Measurements from ENCODE around the gene WT1. TPM values are rescaled to one million over a fixed set of nuclear protein-coding genes. Genes with fewer than 3 reads are reported as not detected.
"Not testable (repeated sequence)": the region's sequence is repeated elsewhere in the genome, so short reads cannot be mapped to it uniquely, and the experiment has no call there.

Gene WT1
- total and polyA plus RNA-seq, 11 donors = 1.0 to 16.6 (median 2.2) TPM

DNA sequence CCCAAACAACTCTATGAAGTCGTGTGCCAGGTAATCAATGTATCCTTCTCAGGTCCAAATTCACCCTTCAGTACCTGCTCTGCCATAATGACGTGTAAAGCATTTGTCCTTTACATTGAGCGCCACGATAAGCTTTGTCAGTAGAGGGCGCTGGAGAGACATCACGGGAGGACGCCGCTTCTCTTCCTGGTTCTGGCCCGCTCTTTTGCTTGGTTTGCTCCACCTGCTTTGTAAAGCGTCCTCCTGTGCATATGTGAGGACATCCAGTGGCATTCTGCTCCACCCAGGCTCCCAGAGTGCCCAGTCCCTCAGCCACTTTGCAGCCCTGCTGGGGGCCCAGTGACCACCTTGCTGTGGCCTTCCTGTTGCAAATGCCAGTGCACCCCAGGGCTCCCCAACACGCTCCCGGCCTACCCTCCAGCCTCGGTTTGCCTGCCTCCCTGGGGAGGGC lies 61.1 kb downstream of the WT1 start:
- DNase-seq = peak in 1 of 5 donors; percentile 13
- ATAC-seq = peak in 1 of 4 donors; percentile 34
- Histone ChIP-seq H3K4me3 (no peak overlapping the region), H3K4me1 (no peaks in the 10 kb centered on the region), H3K36me3 (no peaks in the 10 kb centered on the region), H3K9me3 (peaks cover 0 to 6% (median 0%) of the 10 kb centered on the region in 12 donors), H3K27me3 (peaks cover 0 to 6% (median 0%) of the 10 kb centered on the region in 9 donors), H3K27ac (no peak overlapping the region)
- TF ChIP-seq POLR2A (IDR thresholded peaks at IDR 0.05) = no peak
- TF ChIP-seq, protein P1, sequence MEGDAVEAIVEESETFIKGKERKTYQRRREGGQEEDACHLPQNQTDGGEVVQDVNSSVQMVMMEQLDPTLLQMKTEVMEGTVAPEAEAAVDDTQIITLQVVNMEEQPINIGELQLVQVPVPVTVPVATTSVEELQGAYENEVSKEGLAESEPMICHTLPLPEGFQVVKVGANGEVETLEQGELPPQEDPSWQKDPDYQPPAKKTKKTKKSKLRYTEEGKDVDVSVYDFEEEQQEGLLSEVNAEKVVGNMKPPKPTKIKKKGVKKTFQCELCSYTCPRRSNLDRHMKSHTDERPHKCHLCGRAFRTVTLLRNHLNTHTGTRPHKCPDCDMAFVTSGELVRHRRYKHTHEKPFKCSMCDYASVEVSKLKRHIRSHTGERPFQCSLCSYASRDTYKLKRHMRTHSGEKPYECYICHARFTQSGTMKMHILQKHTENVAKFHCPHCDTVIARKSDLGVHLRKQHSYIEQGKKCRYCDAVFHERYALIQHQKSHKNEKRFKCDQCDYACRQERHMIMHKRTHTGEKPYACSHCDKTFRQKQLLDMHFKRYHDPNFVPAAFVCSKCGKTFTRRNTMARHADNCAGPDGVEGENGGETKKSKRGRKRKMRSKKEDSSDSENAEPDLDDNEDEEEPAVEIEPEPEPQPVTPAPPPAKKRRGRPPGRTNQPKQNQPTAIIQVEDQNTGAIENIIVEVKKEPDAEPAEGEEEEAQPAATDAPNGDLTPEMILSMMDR (IDR thresholded peaks at IDR 0.05) = peak; percentile 37 to 64 (median 50)
- WGBS, 4 donors = 38 to 46% (median 40%) methylated on average over 12 to 13 of the region's 13 CpGs
- intact Hi-C loops (cut with DNase I) = loop anchor here in 1 of 10 donors (10.0 kb wide), 1 partner anchor 191 kb away; no protein-coding TSS in a partner anchor

DNA sequence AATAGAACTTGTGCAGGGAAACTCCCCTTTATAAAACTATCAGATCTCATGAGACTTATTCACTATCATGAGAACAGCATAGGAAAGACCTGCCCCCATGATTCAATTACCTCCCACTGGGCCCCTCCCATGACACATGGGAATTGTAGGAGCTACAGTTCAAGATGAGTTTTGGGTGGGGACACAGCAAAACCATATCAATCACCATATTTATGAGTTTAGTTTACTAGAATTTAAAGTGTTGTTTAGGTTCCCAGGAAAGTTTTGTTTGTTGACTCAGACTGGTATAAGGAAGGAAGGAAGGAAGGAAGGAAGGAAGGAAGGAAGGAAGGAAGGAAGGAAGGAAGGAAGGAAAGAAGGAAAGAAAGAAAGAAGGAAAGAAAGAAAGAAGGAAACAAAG lies 65.4 kb downstream of the WT1 start:
- not testable (repeated sequence) for DNase-seq, H3K27me3 ChIP-seq, ATAC-seq, H3K27ac ChIP-seq, H3K4me1 ChIP-seq, H3K36me3 ChIP-seq, H3K4me3 ChIP-seq
- intact Hi-C loops (cut with DNase I) = loop anchor here in 1 of 10 donors (10.0 kb wide), 1 partner anchor 195 kb away; no protein-coding TSS in a partner anchor
- H3K9me3 ChIP-seq = peaks cover 0 to 15% (median 0%) of the 10 kb centered on the region in 12 donors

DNA sequence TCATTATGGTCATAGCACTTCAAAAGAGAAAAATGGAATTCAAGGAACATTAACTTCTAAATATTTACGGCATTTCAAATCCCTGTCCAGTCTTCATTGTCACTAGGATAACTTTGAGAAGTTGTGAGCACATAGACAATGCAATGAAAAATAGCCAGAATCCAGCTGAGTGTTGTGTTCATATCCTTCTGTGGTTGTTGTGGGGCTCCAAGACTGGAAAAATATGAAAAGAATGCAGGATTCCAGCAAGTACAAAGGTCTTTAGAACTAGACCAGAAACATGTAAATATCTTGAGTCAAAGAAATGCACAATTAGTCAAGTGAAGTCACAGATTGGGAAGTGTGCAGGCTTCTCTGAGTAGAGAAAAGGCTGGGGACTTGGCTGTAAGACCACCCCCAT lies 68.7 kb downstream of the WT1 start:
- Histone ChIP-seq H3K4me3 (no peak overlapping the region), H3K36me3 (no peaks in the 10 kb centered on the region), H3K9me3 (peaks cover 0 to 15% (median 0%) of the 10 kb centered on the region in 12 donors), H3K27ac (no peak overlapping the region), H3K27me3 (peaks cover 0 to 3% (median 0%) of the 10 kb centered on the region in 9 donors), H3K4me1 (no peaks in the 10 kb centered on the region)
- WGBS, 4 donors = 83 to 95% (median 91%) methylated on average over 1 of the region's 1 CpG
- DNase-seq (no peak), ATAC-seq (no peak)
- intact Hi-C loops (cut with DNase I) = no loop called here
- TF ChIP-seq, protein P1 (IDR thresholded peaks at IDR 0.05) = no peak
- no peak for TF ChIP-seq POLR2A (IDR thresholded peaks at IDR 0.05)

DNA sequence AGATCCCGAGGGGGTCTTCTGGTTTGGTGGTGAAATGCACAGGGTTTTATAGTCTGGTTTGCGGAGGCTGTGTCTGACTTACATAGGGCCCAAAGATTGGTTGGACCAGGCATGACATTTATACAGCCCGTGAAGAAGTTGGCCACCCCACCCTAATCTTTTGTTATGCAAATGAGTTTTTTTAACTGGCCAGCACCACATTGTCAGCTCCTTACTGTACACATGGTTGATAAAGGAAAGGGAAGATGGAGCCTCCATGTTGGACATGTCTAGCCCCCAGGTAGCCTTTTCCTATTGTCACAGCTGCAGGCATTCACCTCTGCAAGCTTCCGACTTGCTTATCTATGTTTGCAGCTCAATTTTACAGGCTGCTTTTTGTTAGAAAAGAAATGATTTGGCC lies 70.1 kb downstream of the WT1 start:
- H3K4me1 ChIP-seq = no peaks in the 10 kb centered on the region
- H3K36me3 ChIP-seq = no peaks in the 10 kb centered on the region
- H3K4me3 ChIP-seq = no peak overlapping the region
- 82 to 93% (median 89%) methylated on average over 4 of the region's 4 CpGs for WGBS, 4 donors
- H3K9me3 ChIP-seq = peaks cover 0 to 15% (median 0%) of the 10 kb centered on the region in 12 donors
- DNase-seq = no peak
- TF ChIP-seq, protein P1 (IDR thresholded peaks at IDR 0.05) = no peak
- TF ChIP-seq POLR2A (IDR thresholded peaks at IDR 0.05) = no peak
- peaks cover 0 to 5% (median 0%) of the 10 kb centered on the region in 9 donors for H3K27me3 ChIP-seq
- intact Hi-C loops (cut with DNase I) = no loop called here
- no peak for ATAC-seq
- H3K27ac ChIP-seq = no peak overlapping the region

DNA sequence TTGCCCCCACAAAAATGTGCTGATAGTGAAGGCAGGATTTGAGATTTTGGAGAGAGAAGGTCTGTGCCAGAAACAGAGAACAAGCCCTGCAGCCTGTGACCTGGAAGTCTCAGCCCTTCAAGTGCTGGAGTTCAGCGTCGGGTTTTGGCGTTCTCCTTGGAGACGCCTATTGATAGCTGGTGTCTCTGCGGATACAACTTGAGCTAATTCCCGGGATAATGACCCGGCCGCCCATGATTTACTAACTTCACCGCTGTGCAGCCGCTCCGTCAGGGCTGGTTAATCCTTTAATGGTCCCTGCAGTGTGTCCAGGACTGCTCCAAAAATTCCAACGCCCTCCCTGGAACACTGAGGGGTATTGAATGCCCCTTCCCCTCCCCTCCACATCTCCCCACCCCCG lies 76.6 kb downstream of the WT1 start:
- H3K9me3 ChIP-seq = no peaks in the 10 kb centered on the region
- no peaks in the 10 kb centered on the region for H3K36me3 ChIP-seq
- peaks cover 0 to 28% (median 0%) of the 10 kb centered on the region in 9 donors for H3K27me3 ChIP-seq
- H3K27ac ChIP-seq = no peak overlapping the region
- no peak for DNase-seq
- 44 to 64% (median 56%) methylated on average over 13 of the region's 13 CpGs for WGBS, 4 donors
- H3K4me1 ChIP-seq = no peaks in the 10 kb centered on the region
- no peak for ATAC-seq
- intact Hi-C loops (cut with DNase I) = no loop called here
- TF ChIP-seq, protein P1 (IDR thresholded peaks at IDR 0.05) = no peak
- no peak for TF ChIP-seq POLR2A (IDR thresholded peaks at IDR 0.05)
- H3K4me3 ChIP-seq = no peak overlapping the region

Measured in heart left ventricle (tissue), 16 donors.